ENCODE data around the gene FKBP15.
"Not testable (repeated sequence)": the region's sequence is repeated elsewhere in the genome, so short reads cannot be mapped to it uniquely, and the experiment has no call there.

Gene FKBP15

GRCh38 chr9:113148372-113148705, 72.7 kb downstream of the FKBP15 start:
- DNase-seq: no peak

- DNase-seq: no peak
Observed at GRCh38 chr9:113143432-113144227, 77.4 kb downstream of the FKBP15 start.

GRCh38 chr9:113140896-113141295, 80.2 kb downstream of the FKBP15 start:
- DNase-seq: not testable (repeated sequence)

GRCh38 chr9:113139953-113140352, 81.1 kb downstream of the FKBP15 start:
- DNase-seq: no peak

- DNase-seq: no peak
Observed at GRCh38 chr9:113139225-113139829, 81.8 kb downstream of the FKBP15 start.

- DNase-seq: no peak
Observed at GRCh38 chr9:113138760-113139159, 82.3 kb downstream of the FKBP15 start.

- no peak for DNase-seq
Observed at GRCh38 chr9:113137196-113138168, 83.6 kb downstream of the FKBP15 start.

- no peak for DNase-seq
Observed at GRCh38 chr9:113131689-113132151, 89.4 kb downstream of the FKBP15 start.

GRCh38 chr9:113129884-113130283, 91.2 kb downstream of the FKBP15 start:
- DNase-seq: no peak

- DNase-seq: no peak
Observed at GRCh38 chr9:113129466-113129865, 91.6 kb downstream of the FKBP15 start.

- no peak for DNase-seq
Observed at GRCh38 chr9:113125386-113126035, 95.6 kb downstream of the FKBP15 start.

GRCh38 chr9:113118829-113119228, 102.2 kb downstream of the FKBP15 start:
- not testable (repeated sequence) for DNase-seq

All from CD4-positive, alpha-beta T cell treated with Interleukin-6 for 4 hours (primary cell).